Mesothelial cell of epicardium (in vitro differentiated cells): ENCODE measurements around the gene TPBG. TPM values are rescaled to one million over a fixed set of nuclear protein-coding genes. Genes with fewer than 3 reads are reported as not detected.

ENCODE experiments used
- DNase-seq, 2 experiments: peaks; one replicate each; pipeline ENCODE4 v3.0.0; 2021; ENCODE audit warnings: low spot score in 2 of 2; ENCODE audit not compliant: unreplicated experiment in 2 of 2
- H3K27ac Mint-ChIP-seq: 2 replicates; pipeline ENCODE4 v1.8.0; 2021; ENCODE audit warnings: mixed read lengths
- H3K27me3 Mint-ChIP-seq: 2 replicates; pipeline ENCODE4 v1.8.0; 2021; ENCODE audit warnings: low read depth, mixed read lengths
- H3K36me3 Mint-ChIP-seq: 2 replicates; pipeline ENCODE4 v1.8.0; 2021; ENCODE audit warnings: mixed read lengths
- H3K4me1 Mint-ChIP-seq: 2 replicates; pipeline ENCODE4 v1.8.0; 2021; ENCODE audit warnings: mixed read lengths
- H3K4me3 Mint-ChIP-seq: 2 replicates; pipeline ENCODE4 v1.8.0; 2021; ENCODE audit warnings: mild to moderate bottlenecking, moderate library complexity, mixed read lengths
- H3K9me3 Mint-ChIP-seq: 2 replicates; pipeline ENCODE4 v1.8.0; 2021; ENCODE audit warnings: mixed read lengths
- total RNA-seq: library from RNA; stranded (reverse); gene quantifications from 3 replicates; pipeline ENCODE4 v1.2.1, GENCODE V29; 2021
- TF ChIP-seq, protein P1 (sequence below): fragments of 200-600 bp; sonication (generic); IDR thresholded peaks from one replicate; pipeline ENCODE4 v1.5.0; 2021; ENCODE audit warnings: antibody characterized with exemption; ENCODE audit not compliant: unreplicated experiment

The TPBG gene
- total RNA-seq, 1 donor from 2014 or later: 38.2 TPM

DNA sequence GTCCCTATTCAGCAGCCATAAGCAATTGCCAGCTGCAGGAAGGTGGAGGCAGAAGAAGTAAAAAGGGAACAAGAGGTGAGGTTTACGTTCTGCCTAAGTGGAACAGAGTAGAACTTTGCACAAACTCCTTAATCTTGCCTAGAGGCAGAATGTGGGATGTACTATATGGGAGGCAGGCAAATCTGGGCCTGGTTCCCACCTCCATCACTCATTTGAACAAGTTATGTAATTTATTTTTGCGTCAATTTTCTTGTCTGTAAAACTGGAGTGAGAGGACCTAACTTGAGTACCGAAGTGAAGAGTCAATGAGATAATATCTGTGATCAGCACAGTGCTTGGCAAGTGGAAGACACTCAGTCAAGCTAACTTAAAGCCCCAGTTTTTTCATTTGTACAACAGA lies 2.0 kb upstream of the TPBG start:
- Mint-ChIP-seq H3K4me1 (peaks cover 41% of the 10 kb centered on the region), H3K9me3 (no peaks in the 10 kb centered on the region), H3K36me3 (peaks cover 2% of the 10 kb centered on the region), H3K27ac (peak overlapping the region; percentile 57), H3K27me3 (peaks cover 19% of the 10 kb centered on the region), H3K4me3 (no peak overlapping the region)
- no peak for DNase-seq
- TF ChIP-seq, protein P1, sequence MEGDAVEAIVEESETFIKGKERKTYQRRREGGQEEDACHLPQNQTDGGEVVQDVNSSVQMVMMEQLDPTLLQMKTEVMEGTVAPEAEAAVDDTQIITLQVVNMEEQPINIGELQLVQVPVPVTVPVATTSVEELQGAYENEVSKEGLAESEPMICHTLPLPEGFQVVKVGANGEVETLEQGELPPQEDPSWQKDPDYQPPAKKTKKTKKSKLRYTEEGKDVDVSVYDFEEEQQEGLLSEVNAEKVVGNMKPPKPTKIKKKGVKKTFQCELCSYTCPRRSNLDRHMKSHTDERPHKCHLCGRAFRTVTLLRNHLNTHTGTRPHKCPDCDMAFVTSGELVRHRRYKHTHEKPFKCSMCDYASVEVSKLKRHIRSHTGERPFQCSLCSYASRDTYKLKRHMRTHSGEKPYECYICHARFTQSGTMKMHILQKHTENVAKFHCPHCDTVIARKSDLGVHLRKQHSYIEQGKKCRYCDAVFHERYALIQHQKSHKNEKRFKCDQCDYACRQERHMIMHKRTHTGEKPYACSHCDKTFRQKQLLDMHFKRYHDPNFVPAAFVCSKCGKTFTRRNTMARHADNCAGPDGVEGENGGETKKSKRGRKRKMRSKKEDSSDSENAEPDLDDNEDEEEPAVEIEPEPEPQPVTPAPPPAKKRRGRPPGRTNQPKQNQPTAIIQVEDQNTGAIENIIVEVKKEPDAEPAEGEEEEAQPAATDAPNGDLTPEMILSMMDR: no peak

DNA sequence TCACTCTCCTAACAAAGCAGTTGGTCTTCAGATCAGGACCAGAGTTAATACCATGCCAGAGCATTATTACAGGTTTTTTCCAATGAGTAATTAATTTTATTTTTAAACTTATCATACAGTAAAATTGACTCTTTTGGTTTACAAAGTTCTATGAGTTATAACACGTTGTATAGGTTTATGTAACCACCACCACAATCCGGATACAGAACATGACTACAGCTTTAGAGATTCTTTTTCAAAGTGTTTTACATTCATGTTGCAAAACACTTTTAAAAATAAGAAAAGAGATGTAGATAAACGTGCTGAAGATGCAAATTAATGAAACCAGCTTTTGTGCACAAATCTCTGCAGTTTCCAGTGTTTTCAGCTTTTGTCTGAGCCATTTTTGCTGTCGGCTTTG lies 1.5 kb upstream of the TPBG start:
- no peak for DNase-seq
- Mint-ChIP-seq H3K27ac (no peak overlapping the region), H3K9me3 (no peaks in the 10 kb centered on the region), H3K27me3 (peaks cover 19% of the 10 kb centered on the region), H3K4me3 (peak overlapping the region; percentile 96), H3K36me3 (peaks cover 2% of the 10 kb centered on the region), H3K4me1 (peaks cover 41% of the 10 kb centered on the region)
- TF ChIP-seq, protein P1: no peak

DNA sequence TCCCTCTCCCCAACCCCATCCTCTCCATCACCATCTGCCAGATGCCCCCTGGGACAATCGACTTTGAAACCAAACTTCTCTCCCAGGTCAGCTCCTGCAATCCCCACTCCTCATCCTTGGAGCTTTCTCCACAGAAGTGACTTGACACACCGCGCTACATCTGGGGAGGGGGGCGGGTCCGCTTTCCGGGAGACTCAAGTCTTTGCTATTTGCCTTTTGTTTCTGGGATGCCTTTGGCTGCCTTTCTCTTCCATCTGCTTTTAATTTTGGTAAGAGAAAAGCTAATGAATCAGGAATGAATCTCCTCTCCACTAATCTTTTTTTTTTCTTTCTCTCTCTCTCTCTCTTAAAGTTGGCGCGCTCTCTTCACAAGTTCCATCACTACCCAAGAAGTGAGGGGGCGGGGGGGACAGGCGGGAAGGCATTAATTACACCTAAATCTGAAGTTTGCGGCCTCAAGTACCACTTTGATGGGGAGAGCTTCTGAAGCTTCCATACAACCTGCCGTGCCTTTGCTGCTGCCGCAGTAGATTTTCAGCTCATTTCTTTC lies 664 bp upstream of the TPBG start:
- H3K27ac Mint-ChIP-seq: peak overlapping the region; percentile 94
- peaks cover 19% of the 10 kb centered on the region for H3K27me3 Mint-ChIP-seq
- H3K4me3 Mint-ChIP-seq: peak overlapping the region; percentile 96
- peaks cover 2% of the 10 kb centered on the region for H3K36me3 Mint-ChIP-seq
- DNase-seq: no peak
- TF ChIP-seq, protein P1: no peak
- H3K9me3 Mint-ChIP-seq: no peaks in the 10 kb centered on the region
- H3K4me1 Mint-ChIP-seq: peaks cover 44% of the 10 kb centered on the region

DNA sequence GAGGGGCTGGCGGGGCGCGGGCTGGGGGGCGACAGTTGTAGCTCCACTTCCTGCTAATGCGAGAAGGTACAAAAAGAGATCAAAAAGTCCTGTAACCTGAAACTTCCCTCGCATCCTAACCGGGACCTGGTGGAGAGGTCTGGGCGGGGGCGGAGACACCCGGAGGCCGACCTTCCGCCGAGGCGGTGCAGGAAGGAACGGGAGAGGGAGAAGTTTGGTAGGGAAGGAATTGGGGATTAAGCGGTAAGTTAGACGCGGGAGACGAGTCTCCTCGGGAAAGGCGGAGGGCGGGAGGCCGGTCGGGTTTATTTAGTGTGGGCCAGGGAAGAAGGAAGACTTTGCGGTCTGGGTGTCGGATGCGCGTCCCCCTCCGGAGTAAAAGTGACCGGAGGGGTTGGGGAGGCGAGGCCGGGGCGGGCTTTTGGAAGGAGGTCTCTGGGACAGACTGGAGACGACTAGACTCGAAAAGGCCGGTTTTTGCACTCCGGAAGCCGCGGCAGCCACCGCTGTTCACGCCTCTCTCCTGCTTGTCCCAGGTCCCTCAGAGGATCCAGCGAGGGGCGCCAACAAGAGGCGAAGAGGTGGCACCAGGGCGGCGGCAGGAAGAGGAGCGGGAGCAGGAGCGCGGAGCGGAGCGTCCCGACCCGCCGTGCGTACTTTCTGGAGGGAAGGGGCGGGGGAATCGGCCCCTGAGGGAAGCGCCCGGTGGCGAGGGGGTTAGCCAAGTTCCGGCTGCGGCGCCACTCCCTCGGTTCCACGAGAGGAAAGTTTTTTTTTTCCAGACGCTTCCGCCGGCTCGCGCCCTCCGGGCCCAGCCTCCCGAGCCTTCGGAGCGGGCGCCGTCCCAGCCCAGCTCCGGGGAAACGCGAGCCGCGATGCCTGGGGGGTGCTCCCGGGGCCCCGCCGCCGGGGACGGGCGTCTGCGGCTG lies 734 bp downstream of the TPBG start:
- Mint-ChIP-seq H3K4me3 (peak overlapping the region; percentile 96), H3K27ac (peak overlapping the region; percentile 94), H3K4me1 (peaks cover 53% of the 10 kb centered on the region), H3K27me3 (peaks cover 19% of the 10 kb centered on the region), H3K36me3 (peaks cover 2% of the 10 kb centered on the region), H3K9me3 (no peaks in the 10 kb centered on the region)
- peak; percentile 36 to 72 for DNase-seq
- TF ChIP-seq, protein P1: no peak

GRCh38 chr6:82365016-82365795 lies 1.6 kb downstream of the TPBG start:
- no peaks in the 10 kb centered on the region for H3K9me3 Mint-ChIP-seq
- peaks cover 53% of the 10 kb centered on the region for H3K4me1 Mint-ChIP-seq
- DNase-seq: peak; percentile 25 to 58
- H3K4me3 Mint-ChIP-seq: peak overlapping the region; percentile 85
- peak overlapping the region; percentile 82 for H3K27ac Mint-ChIP-seq
- peaks cover 18% of the 10 kb centered on the region for H3K27me3 Mint-ChIP-seq
- peaks cover 2% of the 10 kb centered on the region for H3K36me3 Mint-ChIP-seq
- TF ChIP-seq, protein P1: no peak
